ENCODE measurements around the gene NTM.

The NTM gene

DNA sequence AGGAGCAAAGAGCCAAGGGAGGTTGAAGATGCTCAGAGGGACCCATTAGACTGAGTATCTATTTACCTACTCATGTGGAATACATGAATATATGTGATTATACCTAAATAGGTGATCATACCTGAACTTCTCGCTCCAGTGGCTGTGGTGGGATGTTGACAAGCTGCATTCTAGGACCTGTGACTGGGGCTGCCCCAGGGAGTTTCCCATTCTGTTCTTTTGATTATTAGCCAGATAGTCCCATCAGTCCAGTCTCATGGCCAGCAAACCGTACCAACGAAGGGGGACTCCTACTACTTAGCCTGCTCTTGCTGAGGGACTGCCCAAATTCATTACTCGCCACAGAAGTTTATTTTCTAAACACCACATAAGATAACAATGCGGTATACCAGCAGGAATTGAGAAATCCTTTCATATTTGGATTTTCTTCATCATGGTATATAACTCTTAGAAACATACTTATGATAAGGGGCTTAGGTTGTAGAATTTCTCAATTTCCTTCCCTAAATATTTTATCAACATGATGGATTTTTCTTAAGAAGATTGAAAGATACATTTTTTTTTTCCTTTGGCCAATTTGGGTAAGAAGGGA, 273.9 kb downstream of the NTM start:
- DNase-seq (ENCODE audit: low read depth) = no peak

DNA sequence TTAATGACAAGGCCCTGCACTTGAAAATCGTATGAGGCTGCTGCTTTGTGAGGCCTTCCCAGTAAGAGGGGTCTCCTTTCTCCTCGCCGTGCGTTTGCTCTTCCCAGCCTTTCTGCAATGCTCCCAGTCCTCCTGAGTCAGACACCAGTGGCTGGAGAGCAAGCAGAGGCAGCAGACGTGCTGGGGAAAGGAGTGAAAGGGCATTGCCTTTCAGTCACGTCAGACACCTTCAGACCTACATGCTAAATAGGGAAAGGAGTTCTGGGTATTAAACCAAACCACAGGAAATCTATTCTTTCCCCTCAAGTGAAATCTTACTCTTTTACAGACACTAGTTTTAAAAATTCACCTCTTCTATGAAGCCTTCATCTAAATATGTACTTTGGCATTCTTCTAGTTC, 274.8 kb downstream of the NTM start:
- DNase-seq (ENCODE audit: low read depth) = no peak

DNA sequence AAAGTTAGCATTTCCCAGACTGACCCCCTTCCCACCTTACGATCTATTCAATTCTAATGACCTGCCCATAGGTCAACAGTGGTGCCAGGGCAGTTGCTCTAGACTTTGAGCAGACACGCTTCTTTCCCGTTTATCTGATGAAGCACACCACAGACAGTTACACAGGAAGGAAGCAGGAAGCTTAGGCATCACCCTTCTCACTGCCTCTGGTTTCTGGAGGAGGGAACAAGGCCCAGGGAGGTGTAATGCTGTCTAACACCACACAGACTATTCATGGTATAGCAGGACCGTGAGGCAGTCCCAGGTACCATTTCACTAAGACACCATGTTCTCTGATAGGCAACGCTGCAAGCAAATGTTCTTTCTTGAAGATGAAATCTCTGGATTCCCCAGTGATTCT, 279.4 kb downstream of the NTM start:
- DNase-seq (ENCODE audit: low read depth) = no peak

DNA sequence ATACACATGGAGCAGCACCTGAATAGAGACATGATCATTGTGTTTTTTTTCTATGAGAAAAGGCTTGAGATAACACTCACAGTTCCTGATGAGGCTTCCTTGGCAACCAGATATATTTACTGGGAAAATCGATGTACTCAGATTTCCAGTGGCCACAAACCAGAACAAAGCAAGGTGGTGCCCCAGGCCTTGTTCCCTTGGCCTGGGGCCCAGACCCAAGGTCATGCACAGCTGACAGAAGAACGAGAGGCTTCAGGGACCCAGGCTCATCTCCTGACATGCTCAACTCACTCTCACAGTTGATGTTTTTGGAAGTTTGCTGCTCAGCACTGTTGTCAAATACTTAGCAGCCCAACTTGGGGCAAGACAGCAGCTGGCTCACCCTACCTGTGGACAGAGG, 281.8 kb downstream of the NTM start:
- no peak for DNase-seq (ENCODE audit: low read depth)

DNA sequence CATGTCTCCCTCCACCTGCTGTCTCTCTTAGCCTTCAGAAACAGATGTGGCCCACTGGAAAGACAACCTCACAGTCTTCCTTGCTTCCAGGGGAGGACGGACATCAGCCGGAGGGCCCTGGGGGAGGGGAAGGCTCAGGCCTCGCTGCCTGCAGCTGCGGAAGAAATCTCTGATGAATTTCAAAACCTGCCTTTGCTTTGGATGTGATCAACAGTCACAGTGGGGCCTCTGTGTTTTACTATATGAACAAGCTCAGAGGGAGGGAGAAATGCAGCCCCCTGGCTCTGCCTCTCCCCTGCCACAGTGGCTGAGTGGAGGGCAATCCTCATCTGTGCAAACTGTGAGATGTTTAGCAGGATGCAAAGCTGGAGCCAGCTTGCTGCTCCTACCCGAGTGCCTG, 282.8 kb downstream of the NTM start:
- no peak for DNase-seq (ENCODE audit: low read depth)

DNA sequence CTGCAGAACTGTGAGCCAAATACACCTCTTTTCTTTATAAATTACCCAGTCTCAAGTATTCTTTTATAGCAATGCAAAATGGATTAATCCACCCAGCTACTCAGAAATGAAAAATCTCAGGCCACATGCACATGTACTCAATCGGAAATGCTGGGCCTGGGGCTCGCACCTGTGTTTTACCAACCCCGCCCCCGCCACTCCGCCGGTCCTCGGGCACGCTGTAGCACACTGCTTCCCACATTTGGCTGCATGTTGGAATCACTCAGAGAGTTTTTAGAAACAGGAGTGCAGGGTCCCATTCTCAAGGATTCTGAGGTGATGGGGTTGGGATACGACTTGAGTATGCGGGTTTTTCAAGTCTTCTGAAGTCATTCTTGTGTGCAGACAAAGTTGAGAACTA, 284.4 kb downstream of the NTM start:
- no peak for DNase-seq (ENCODE audit: low read depth)

DNA sequence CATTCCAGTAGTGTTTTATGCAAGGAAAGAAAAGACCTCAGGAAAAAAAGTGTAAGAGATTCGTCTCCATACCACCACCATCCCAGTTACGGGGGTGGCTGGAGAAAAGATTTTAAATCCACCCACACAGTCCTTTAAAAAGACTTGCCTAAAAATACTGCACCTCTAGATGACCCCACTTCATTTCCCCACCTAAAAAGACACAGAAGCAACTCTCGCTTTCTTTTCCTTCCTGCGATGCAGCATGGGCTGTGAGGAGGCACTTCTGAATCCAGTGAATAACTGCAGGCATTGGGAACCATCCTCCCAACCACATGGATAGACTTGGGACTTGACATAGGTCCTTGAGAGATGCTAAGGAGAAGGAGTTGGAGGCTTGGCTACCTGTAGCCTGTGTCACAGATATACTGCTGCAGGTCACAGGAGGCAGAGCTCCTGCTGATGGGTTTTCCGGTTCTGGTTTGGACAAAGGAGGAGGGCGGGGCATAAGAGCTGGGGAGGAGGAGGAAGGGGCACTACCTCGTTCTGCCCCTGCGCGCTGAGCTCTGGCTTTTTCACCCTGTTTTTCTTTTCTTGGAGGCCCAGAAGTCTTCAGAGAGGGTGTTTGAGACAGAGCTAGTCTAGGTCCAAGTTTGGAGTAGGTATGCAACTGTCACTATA, 285.9 kb downstream of the NTM start:
- DNase-seq (ENCODE audit: low read depth) = no peak

DNA sequence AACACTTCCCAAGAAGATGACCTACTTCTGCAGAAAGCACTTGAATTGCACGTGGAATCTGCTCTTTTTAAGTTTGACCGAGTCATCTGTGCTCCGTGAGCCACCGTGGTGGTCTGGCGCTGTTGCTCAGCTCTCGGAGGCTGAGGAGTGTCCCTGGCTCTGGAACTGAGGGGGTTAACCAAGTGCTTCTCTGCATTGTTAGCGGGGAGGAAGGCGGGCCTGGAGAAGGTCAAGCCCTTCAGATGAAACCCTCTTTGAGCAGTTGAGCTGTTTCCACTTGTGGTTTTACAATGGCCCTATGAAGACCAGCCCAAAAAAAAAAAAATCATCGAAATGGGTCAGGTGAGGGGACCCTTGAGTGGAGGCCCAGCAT, 286.4 kb downstream of the NTM start:
- DNase-seq (ENCODE audit: low read depth) = no peak

DNA sequence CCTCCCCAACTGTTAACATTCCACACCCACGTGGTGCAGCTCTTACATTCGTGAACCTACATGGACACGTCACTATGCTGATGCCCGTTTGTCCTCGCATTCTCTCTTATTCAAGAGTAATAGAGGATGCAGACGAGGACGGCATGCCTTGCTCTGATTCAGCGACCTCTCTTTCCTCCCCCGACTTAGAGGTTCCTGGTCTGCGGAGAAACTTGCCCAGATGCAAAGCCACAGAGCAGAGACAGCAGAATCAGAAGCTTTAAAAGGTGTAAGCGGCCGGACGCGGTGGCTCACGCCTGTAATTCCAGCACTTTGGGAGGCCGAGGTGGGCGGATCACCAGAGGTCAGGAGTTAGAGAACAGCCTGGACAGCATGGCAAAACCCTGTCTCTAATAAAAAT, 288.0 kb downstream of the NTM start:
- DNase-seq (ENCODE audit: low read depth) = no peak

DNA sequence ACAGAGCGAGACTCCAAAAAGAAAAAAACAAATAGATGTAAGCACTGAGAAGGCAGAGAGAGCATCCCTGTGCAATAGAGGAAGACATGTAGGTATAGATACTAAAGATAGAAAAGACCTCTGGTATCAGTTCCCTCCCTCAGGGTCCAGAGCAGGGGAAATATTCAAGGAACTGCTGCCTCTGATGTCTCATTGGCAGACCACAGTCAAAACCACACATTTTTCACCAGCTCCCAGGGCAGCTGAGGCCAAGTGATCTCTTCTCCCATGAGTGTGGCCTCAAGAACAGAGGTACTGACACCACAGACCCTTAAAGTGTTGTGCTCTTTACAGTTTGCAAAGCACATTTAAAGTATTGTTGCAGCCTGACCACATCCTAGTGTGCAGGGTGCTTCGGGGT, 288.5 kb downstream of the NTM start:
- DNase-seq (ENCODE audit: low read depth) = no peak

DNA sequence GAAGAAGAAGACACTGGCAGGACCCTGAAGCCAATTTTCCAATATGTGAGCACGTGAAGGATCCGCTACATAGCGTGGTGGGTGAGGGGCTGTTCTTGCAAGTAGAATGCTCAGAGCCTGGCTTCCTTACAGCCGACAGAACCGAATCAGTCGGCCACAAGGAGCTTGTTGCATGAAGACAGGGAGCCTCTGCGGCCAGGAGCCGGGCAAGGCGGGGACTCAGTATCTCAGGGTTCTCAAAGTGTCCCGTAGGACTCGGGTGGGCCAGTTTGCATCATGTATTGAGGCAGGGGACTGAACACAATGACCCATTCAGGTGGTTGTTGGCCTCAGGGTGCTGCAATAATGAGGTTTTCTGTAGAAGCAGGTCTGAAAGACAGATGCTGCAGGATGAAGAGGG, 289.5 kb downstream of the NTM start:
- no peak for DNase-seq (ENCODE audit: low read depth)

DNA sequence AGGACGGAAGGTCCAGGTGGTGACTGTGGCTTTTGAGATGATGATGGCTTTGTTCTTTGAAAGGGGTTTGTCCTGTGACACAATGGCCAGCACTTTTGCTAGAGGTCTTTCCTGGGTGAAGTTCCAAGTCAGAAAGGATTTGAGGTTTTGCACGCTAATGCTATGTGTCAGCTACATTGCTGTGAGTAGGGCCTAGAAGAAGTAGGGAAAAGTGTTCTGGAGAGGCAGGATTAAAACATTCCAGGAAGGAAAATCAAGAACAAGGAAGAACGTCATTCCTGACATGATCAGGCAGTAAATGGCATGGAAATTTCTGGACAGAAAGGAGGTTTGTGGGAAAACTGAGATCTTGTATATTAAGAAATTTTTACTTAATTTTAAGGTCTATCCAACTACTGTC, 290.7 kb downstream of the NTM start:
- DNase-seq (ENCODE audit: low read depth) = no peak

DNA sequence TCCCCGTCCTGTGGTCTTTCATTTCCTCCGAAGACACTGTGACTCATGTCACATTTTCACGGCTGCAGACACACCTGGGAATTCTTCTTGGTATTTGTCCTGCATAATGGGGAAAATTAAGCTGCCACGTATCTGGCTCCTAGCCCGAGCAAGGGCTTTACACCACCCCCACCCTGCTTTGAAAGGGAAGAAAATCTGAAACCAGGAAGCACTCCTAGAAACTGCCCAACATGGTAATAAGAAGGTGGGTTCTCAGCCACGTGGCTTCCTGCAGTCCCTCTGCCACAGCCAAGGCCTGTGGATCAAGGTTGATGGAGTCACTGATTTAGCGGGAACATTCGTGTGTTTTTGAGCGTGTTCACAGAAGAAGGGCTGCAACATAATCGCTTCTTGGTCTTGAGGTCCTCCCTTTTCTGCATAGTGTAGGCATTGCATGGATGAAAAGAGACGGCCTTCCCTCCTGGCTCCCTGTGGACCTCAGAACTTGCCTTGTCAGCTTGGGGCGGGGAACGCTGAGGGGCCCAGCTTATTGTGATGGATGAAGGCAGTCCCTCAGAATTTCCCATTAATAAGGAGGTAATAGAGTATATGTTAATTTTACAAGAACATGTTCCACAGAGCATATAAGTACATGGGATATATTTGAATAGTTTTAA, 292.0 kb downstream of the NTM start:
- no peak for DNase-seq (ENCODE audit: low read depth)

DNA sequence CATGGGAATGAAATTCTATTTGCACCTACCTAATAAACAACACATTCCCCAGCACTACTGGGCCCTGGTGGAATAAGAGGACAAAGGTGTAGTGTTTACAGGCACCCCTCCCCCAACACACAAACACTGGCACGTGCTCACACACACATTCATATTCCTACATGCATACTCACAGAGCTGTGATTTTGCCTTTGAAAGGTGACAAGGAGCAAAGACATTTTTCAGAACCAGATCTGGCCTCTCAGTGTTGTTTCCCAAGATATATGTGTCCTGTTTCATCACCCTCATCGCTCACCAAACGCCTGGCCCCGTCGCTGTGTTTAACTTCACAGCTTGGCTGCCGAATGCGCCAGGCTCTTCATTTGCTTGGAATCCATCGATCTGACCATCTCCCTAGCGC, 292.6 kb downstream of the NTM start:
- no peak for DNase-seq (ENCODE audit: low read depth)

DNA sequence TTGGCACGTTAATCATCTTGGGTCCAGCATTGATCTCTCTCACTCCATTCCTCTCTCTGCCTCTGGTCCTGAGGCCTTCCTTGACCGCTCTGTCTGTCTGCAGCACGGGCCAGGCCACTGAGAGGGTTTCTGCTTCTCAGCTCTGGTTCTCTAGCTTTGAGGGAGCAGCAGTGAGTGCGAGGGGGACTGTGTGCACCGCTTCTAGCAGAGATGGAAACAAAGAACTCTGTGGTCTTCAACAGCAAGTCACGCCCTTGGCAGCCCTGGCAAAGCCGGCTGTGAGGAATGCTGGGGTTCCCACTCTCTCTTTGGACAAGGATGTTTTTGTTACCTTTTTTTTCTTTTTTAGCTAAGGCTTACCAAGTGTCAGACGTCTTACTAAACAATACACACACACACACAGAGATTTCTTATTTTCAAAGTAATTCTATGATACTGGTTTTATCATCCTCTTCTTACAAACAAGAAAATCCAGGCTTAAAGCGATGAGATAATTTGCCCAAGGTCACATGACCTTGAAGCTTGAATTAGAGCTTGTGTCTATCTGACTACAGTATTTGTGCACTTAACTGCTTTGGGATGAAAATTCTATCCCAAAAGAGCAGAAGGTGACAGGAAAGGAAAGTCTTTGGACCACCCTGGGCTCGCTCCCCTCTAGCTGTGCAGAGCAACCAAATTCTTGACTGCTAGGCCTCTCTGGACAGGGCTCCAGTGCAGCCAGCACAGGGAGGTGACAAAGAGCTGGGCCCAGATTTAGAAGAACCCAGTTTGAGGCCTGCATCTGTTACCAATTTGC, 293.2 kb downstream of the NTM start:
- DNase-seq (ENCODE audit: low read depth) = no peak

DNA sequence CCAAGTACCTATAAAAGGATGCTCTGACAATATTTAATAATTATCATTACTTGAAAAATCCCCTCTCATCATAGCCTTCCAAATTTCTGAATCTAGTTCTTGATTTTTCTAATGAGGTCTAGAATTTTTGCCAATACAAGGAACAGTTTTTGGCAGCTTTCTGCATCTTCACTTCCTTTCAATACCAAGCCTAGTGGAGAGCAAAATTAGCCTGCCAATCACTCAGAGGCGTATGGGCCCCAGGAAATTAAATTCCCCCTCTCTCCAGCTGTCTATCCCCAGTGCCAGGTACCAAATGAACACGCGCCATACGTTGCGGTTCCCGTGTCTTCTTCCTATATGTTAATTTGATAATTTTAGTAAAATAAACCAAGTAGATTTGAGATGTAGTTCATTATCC, 293.9 kb downstream of the NTM start:
- no peak for DNase-seq (ENCODE audit: low read depth)

DNA sequence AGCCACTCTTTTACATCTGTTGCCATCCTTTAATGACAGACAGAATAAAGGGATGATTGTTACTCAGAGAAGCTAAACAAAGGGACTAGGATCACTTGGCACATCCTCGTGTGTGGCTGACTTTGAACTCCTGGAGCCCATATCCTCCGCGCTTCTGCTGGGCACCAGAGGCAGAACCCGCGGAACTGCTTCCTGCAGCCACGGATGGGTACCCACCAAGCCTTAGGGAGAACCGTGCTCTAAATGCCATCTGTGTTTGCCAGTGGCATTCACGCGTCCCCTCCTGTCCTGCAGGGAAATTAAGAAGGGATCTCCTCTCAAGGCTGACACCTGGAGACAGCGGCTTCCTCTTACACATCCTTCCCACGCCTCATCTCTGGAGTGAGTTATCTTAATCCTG, 294.4 kb downstream of the NTM start:
- DNase-seq (ENCODE audit: low read depth) = no peak

DNA sequence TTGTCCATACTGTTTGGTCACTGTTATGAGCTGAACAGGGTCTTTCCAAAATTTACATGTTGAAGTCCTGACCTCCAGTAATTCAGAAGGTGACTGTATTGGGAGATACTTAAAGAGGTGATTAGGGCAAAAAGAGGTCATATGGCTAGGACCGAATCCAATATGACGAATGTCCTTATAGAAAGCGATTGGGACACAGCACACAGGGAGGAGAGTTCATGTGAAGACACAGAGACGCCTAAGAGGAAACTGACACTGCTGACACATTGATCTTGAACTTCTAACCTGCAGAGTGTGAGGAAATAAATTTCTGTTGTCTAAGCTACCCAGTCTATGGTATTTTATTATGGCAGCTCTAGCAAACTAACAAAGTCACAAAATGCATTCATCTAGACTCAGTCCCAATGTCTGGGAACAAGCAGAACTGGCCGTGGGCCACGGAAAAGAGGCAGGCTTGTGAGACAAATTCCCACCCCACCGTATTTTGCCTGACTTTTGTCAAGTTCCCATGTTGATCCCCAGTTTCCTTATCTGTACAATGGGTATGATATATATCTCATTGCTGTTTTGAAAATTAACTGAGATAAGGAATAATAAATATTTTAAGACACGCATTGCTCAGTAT, 295.0 kb downstream of the NTM start:
- DNase-seq (ENCODE audit: low read depth) = no peak

DNA sequence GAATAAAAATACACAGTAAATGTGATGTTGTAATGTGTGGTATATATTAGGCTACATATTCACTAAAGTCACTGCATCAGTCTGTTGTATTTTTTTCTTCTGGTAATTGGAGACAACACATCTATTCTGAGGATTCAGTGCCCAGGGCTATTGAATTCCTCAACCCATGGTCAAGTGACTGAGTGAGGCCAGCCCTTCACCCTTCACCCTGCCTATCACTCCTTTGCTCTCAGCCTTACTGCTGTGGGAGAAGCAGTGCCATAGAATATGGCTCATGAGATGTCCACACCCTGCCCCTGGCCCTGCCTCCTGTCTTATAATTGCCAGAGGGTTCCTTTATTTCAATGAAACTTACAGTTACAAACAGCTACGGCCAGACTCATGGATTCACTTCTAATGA, 295.6 kb downstream of the NTM start:
- DNase-seq (ENCODE audit: low read depth) = no peak

DNA sequence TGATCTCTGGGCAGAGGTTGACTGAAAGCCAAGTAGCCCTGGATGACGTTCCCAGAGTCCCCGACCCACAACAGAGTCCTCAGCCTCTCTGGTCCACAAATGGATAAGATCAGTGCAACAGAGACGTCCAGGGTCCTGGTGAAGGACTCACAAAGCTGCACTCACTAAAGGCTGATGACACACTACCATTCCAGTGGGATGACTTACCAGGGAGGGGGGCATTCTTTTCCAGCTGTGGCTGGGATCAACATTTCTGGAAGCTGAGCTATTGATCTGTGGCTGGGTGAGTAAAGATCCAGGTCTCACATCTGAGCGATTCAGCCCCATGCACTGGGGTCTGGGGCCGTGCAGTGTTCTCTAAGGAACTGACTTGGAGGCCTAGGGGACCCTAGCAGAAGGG, 296.2 kb downstream of the NTM start:
- DNase-seq (ENCODE audit: low read depth) = peak; percentile 39

DNA sequence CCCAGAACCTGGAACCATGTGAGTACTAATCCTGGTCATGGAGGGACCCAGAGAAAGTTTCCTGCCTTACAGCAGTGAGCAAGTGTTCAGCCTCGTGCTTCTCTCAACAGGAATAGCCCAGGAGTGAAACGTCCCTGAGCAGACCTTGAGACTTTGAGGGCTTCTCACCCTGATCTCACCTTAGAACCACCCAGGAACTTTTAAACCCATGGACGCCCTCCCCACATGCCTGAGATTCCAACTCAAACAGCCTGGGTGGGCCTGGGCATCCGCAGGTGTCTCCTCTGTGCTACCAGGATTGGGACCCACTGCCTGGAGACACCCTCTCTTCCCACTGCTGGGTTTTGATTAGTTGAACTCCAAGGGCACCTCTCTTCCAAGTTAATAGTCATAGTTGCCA, 297.2 kb downstream of the NTM start:
- DNase-seq (ENCODE audit: low read depth) = no peak

DNA sequence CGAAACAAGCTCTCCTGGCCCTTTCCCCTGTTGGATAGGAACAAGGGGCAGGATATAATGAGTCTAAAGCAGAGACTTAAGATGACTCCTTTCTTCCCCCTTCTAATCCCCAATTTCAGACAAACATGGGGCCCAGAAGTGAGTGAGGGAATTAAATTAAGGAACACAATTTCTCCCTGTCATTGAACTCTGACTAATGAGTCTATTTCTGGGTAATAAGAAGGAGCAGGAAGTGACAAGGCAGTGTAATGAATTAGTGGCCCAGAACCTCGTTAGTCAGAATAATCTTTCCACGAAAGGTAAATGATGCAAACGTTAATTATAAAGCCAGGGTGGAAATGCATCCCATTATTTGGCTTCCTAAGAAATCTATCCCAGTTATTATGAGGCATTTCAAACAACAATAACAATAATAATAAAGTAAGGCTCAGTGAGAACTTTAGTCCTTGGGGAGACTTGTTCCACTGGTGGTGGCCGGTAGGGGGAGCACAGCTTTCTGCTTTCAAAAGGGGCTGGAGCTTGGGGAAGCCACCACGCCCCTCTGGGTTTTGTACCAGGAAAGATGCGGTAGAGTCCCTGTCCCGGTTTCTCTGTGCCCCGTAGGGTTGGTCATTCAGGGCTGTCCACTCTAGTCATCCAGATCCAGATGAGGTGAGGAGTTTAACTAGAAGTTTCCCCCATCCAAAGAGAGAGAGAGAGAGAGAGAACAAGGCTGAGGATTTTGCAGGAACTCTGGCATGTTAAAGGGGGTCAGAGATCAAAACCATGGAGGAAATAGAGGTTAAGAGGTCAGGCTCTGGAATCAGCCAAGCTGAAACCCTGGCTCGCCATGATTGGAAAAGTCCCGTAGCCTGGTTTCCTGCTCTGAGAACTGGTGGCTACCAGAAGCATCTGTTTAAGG, 298.3 kb downstream of the NTM start:
- no peak for DNase-seq (ENCODE audit: low read depth)
